SIG-M5 treated with dmso at 0.1 percent for 504 hours (cell line): ENCODE data around the gene PDE4A.
A peak's percentile ranks its signal among the peaks of the same experiment; 100 is the strongest.
"Not testable (repeated sequence)": the region's sequence is repeated elsewhere in the genome, so short reads cannot be mapped to it uniquely, and the experiment has no call there.

Experiments
- DNase-seq: peaks from one replicate; lab custom pipeline; 2025; ENCODE audit not compliant: unreplicated experiment; lab: John Stamatoyannopoulos, UW

The PDE4A gene

GRCh38 chr19:10403137-10404021, 17.0 kb upstream of the PDE4A start, which contains the start of gene CDC37:
CDC37 (minus strand) TSS chr19:10403542; CDS start chr19:10403479, 63 bp downstream.
- DNase-seq, result peak; percentile 93

DNA sequence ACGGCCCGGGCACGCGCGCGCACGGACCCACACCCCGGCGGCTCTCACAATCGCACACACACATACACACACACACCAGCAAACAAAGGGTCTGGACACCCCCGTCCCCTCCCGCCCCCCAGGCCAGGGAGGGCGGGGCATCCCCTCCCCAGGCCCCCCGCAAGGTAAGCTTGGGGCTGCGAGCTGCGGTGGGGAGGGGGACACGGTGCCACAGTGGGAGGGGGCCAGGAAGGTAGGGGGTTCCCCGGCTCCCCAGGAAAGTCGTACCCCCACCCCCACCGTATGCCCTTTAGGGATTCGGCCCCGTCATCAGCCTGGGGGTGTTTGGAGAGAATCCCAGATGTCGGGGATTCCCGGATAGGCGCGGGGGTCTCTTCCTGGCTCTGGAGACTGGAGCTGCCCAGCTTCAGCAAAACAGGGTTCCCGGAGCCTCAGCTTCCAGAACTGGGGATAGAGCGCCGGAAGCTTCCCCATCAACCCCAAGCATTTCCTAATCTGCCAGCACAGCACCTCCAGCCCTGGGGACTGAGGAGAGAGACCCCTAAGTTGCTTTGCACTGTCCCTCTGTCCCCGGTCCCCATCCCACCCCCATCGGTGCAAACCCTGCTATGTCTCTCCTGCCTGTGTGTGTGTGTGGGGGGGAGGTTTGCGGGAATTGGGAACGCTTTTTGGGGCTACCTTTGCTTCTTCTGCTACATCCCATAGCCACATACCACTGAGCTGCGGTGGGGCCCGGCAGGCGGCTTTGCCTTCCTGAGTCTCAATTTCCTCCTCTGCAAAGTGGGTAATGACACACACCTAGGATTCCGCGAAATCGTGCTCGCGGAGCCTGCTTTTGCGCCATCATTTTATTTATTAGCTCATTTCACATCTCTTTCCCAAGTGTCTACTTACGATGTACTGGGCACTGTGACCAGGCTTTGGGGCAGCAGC, 15.2 kb upstream of the PDE4A start:
- DNase-seq, result no peak

DNA sequence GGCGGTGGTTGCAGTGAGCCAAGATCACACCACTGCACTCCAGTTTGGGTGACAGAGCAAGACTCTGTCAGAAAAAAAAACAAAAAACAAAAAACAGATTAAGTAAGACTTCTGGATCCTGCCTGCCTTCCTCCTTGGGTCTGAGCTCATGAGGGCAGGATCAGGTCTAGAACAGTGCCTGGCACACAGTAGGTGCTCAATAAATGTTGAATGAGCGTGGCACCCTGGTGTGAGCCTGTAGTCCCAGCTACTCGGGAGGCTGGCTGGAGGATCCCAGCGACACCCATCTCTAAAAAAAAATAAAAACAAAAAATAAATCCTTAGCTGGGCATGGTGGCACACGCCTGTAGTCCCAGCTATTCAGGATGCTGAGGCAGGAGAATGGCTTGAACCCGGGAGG, 14.1 kb upstream of the PDE4A start:
- no peak for DNase-seq

GRCh38 chr19:10407096-10407495, 13.2 kb upstream of the PDE4A start:
- DNase-seq, result no peak

GRCh38 chr19:10408511-10409283, 11.6 kb upstream of the PDE4A start:
- DNase-seq, result peak; percentile 69

DNA sequence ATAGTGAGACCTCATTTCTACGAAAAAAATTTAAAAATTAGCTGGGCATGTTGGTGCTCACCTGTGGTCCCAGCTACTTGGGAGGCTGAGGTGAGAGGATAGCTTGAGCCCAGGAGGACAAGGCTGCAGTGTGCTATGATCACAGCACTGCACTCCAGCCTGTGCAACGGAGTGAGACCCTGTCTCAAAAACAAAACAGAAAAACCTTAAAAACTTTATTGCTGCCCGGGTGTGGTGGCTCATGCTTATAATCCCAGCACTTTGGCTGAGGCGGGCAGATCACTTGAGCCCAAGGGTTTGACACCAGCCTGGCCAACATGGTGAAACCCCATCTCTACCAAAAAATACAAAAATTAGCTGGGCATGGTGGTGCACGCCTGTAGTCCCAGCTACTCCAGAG, 9.1 kb upstream of the PDE4A start:
- DNase-seq, result not testable (repeated sequence)

DNA sequence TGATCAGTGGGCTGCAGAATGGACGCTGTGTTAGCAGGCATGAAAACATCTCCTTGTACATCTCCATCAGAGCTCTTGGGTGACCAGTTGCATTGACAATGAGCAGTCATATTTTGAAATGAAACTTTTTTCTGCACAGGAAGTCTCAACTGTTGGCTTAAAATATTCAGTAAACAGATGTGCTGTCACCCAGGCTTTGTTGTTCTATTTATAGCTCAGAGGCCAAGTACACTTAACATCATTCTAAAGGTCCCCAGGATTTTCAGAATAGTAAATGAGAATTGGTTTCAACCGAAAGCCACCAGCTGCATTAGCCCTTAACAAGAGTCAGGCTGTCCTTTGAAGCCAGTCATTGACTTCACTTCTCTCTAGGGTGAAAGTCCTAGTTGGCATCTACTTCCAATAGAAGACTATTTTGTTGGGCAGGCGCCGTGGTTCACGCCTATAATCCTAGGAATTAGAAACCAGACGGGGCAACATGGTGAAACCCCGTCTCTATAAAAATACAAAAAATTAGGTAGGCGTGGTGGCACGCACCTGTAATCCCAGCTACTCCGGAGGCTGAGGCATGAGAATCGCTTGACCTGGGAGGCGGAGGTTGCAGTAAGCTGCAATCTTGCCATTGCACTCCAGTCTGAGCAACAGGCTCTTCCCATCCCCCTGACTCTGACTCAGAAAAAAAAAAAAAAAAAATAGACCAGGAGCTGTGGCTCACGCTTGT, 7.9 kb upstream of the PDE4A start:
- no peak for DNase-seq

DNA sequence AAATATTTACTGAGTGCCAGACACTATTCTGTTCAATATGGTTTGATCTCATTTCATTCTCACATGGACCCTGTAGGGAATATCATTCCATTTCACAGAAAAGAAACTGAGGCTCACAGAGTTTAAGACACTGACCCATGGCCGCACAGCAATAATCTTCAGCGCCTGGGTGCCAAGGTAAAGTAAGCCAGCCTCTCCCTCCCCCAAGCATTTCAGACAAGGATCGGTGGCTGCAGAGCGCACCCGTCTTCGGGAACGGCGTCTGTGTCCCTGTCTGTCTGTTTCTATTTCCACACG, 4.3 kb upstream of the PDE4A start:
- peak; percentile 52 for DNase-seq

- DNase-seq, result peak; percentile 93
Observed at GRCh38 chr19:10416380-10417257, 3.7 kb upstream of the PDE4A start.

DNA sequence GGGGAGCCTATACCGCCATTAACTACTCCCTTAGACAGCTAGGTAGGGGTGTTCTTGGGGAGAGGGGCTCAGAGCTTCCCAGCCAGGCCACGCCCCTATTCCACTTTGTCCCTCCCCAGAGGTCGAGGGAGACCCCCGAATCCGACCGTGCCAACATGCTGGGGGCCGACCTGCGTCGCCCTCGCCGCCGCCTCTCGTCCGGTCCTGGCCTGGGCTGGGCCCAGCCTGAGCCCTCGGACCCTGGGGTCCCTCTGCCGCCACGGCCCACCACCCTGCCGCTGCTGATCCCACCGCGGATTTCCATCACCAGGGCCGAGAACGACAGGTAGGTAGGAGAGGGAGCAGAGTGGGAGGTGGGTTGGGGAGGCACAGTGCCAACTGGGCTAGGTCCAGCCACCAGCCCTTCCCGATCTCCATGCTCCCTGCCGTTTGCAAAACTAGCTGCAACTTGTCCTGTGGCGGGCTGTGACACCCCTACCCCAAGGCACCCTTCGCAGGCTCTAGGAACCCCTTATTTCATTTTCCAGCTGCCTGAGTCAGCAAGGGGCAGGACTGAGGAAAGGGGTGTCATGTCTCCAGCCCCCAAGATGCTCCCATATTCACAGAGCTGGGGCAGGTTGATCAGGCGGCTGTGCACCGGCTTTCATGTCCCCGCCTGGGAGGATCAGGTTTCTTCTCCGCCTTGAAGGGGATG, 2.6 kb upstream of the PDE4A start:
- no peak for DNase-seq

GRCh38 chr19:10418235-10418484, 2.2 kb upstream of the PDE4A start:
- no peak for DNase-seq

DNA sequence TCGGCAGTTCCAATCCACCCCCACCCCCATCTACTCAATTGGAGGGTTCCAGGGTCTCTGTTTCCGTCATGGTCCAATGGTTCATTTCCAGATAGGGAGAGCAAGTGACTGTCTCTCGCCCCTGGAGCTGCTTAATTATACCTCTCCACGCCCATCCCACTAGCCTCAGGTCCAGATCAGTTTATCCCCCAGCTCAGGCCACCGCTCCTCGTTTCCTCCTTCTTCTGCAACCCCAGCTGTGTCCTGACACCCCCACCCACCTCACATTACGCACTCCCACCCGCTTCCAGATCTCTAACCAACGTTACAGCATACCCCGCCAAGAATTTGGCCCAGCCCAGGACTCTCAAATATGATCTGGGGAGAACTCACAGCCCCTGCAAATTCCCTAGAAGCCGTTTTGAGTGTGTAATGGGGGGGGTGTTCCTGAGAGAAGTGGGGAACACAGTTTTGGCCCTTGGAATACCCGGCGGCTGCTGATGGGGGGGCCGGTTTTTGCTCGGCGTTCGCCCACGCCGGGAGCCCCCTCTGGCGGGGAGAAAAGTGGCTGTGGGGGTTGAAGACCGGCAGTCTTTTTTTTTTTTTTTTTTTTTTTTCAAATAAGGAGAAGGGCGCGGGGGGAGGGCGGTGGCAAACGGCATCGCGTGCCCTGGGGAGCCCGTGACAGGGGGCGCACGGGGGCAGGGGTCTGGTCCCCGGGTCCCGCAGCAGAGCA, 1.7 kb upstream of the PDE4A start:
- no peak for DNase-seq

DNA sequence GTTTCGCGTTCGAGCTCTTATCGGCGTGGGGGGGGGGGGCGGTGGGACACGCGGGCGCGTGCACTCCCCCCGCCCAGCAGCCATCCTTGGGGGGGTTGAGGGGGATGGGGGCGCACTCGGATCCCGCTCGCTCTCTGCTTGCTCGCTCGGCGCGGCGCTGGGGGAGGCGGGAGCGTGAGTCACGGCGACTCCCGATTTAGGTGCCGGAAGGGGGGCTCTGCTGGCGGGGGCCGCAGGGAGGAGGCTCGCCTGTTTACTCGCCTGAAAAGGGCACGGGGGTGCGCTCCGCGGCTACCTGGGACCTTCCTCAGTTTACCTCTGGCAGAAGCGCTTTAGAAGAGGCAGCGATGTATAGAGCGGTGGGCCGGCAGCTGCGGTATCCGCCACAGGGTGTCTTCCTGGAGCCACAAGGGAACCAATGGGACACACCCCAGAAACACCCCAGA, 1.1 kb upstream of the PDE4A start:
- no peak for DNase-seq

DNA sequence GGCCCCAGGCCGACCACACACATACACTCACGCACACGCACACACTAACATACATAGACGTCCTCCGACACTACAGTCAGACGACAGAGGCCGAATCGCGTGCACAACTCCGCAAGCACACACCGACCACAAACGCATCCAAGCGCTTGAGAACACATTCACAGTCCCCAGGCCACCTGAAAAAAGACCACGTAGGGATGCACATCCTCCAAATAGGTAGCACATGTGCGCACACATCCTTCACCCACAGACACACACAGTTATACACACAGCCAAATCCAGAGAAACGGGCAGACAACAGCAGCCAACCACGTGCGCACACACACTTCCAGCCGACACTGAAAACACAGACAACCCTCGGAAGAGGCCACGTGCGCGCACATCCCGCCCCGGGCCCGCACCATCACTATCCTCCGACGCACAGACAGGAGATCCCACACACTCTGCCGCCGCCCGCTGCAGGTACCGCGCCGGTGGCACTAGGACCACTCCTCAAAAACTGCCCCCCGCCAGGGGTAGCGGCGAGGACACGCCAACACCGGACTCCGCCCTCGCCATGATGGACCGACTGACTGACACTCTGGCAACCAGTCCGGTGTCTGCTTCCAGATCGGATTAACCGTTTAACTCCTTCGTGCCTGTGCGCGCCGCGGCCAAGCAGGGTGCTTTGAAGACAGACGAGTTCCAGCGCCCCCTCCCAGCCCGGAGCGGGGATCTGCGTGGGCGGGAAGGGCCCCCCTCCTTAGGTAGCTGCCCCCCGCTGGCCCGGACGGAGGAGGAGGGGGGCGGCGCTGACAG, 493 bp upstream of the PDE4A start:
- DNase-seq, result peak; percentile 57

GRCh38 chr19:10421240-10422045, 1.1 kb downstream of the PDE4A start:
- DNase-seq, result no peak

DNA sequence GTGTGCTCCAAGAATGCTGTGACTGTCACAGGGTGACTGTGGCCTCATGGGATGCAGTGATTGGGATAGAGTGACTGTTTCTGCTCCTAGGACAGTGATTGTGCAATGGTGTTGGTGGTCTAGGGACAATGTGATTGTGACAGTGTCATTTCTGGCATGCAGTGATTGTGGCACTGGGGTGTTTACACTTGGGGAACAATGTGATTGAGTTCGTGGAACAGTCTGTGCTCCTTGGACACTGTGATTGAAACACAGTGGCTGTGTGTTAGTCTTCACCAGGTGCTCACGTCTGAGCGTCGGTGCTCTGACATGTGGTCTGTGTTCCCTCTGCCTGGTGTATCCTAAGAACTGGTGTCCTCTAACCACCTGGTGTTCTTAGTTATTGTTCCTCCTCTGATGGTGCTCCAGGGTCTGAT, 1.7 kb downstream of the PDE4A start:
- peak; percentile 57 for DNase-seq

DNA sequence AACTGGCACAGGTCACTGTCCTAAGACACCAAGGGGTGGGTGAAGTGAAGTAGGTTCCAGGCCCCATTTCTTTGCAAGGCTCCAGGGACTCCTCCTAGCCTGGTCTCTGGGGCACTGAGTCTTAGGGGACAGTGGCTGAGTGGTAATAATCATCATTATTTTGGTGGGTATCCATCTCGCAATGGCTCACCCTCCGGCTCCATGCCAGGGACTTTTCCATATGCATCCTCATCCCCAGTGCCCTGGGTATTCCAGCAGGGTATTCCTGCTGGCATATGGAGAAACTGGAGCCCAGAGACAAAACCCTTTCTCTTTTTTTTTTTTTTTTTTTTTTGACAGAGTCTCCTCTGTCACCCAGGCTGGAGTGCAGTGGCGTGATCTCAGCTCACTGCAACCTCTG, 2.5 kb downstream of the PDE4A start:
- DNase-seq, result no peak
